IPS-NIHi7 (cell line): ENCODE results near the gene PCSK9.
"Not testable (repeated sequence)": the region's sequence is repeated elsewhere in the genome, so short reads cannot be mapped to it uniquely, and the experiment has no call there.

Experiments used
- DNase-seq: peaks from one replicate; pipeline ENCODE4 v3.0.0; 2012; ENCODE audit warnings: mixed read lengths; ENCODE audit errors: extremely low spot score

The PCSK9 gene

GRCh38 chr1:55078470-55078869 lies 39.1 kb downstream of the PCSK9 start:
- DNase-seq: no peak

- no peak for DNase-seq
Observed at GRCh38 chr1:55079651-55080050, 40.3 kb downstream of the PCSK9 start.

- no peak for DNase-seq
Observed at GRCh38 chr1:55081188-55081904, 42.0 kb downstream of the PCSK9 start.

- DNase-seq: no peak
Observed at GRCh38 chr1:55081905-55082296, 42.6 kb downstream of the PCSK9 start.

GRCh38 chr1:55084257-55084656 lies 44.9 kb downstream of the PCSK9 start:
- no peak for DNase-seq

- DNase-seq: no peak
Observed at GRCh38 chr1:55087439-55087838, 48.1 kb downstream of the PCSK9 start.

GRCh38 chr1:55088413-55088812 lies 49.1 kb downstream of the PCSK9 start:
- no peak for DNase-seq

GRCh38 chr1:55089683-55090082 lies 50.3 kb downstream of the PCSK9 start:
- no peak for DNase-seq

GRCh38 chr1:55092475-55092874 lies 53.1 kb downstream of the PCSK9 start:
- no peak for DNase-seq

- no peak for DNase-seq
Observed at GRCh38 chr1:55095095-55095494, 55.7 kb downstream of the PCSK9 start.

- DNase-seq: no peak
Observed at GRCh38 chr1:55103891-55104290, 64.5 kb downstream of the PCSK9 start.

- DNase-seq: no peak
Observed at GRCh38 chr1:55107101-55107500, 67.8 kb downstream of the PCSK9 start.

- DNase-seq: not testable (repeated sequence)
Observed at GRCh38 chr1:55109005-55109404, 69.7 kb downstream of the PCSK9 start.
